GM21825 (cell line): Measurements from ENCODE around the gene SLC47A1.
"Not testable (repeated sequence)": the region's sequence is repeated elsewhere in the genome, so short reads cannot be mapped to it uniquely, and the experiment has no call there.

Experiments used
- ATAC-seq: cut with Tn5 transposase; IDR thresholded peaks from one replicate; pipeline ENCODE4 v1.9.1; 2021; ENCODE audit warnings: mild to moderate bottlenecking, moderate library complexity; ENCODE audit not compliant: unreplicated experiment

SLC47A1 gene

DNA sequence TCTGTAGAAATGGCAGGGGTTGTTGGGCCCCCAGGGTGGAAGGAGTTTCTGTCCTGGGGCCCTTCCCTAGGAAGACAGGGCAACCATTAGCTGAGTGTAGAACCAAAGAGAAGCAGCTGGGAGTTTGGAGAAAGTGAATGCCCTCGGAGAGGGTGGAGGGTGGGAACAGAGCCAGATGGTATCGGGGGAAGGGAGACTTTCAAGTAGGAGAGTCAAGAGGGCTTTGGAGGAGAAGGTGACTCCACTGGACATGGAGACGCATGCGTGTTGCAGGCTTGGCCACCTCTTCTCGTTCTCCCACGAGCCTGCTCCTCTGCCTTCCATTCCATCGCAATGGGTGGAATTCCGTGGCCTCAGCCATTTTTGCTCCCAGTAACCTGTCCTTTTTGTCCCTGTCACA is 19.4 kb downstream of the SLC47A1 start:
- no peak for ATAC-seq

- no peak for ATAC-seq
These were observed 20.7 kb downstream of the SLC47A1 start for GRCh38 chr17:19554393-19554792.

DNA sequence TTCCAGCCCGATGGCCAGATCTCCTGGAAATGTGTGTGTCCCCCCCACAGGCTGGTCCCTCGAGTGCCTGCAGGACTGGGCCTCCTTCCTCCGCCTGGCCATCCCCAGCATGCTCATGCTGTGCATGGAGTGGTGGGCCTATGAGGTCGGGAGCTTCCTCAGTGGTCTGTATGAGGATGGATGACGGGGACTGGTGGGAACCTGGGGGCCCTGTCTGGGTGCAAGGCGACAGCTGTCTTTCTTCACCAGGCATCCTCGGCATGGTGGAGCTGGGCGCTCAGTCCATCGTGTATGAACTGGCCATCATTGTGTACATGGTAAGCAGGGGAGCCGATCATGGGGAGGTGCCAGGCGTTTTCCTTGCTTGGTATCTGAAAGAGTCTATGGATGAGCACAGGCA is 22.1 kb downstream of the SLC47A1 start:
- ATAC-seq = no peak

DNA sequence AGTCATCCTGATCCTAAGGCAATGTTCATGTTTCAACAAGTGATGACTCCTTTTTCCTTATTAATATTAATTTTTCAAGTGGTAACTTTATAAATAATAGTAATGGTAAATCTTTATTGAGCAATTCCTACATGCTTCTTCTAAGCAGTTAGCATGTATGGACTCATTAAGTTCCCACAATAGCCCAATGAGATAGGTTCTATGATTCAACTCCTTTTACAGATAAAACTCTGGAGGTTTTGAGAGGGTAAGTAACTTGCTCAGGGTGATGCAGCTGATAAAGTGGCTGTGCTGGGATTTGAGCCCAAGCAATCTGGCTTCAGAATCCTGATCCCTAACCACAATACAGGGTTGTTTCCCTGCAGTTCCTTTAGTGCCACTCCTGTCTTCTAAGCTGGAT is 25.3 kb downstream of the SLC47A1 start:
- ATAC-seq = no peak

- ATAC-seq = no peak
These were observed 28.2 kb downstream of the SLC47A1 start for GRCh38 chr17:19561697-19562318.

DNA sequence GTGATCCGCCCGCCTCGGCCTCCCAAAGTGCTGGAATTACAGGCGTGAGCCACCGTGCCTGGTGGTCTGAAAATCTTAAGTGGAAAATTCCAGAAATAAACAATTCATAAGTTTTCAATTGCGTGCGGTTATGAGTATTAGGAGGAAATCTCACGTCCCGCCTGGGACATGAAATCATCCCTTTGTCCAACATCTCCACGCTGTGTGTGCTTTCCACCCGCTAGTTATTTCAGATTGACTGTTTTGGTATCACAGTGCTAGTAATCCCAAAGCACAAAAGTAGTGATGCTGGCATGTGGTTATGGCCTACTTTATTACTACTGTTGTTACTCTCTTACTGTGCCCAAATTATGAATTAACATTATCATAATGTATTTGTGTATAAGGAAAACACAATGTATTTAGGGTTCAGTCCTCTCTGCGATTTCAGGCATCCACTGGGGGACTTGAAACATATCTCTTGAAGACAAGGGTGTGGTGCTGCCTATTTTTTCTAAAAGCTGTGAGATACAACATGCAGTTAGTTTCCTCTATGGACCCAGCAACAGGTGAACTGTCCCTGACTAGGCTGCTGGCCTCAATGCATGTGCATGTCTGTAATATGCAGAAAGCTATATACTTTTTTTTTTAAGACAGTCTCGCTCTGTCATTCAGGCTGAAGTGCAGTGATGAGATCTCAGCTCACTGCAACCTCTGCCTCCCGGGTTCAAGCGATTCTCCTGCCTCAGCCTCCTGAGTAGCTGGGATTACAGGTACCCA is 32.3 kb downstream of the SLC47A1 start:
- ATAC-seq = no peak

GRCh38 chr17:19567216-19568015 is 33.8 kb downstream of the SLC47A1 start:
- no peak for ATAC-seq

DNA sequence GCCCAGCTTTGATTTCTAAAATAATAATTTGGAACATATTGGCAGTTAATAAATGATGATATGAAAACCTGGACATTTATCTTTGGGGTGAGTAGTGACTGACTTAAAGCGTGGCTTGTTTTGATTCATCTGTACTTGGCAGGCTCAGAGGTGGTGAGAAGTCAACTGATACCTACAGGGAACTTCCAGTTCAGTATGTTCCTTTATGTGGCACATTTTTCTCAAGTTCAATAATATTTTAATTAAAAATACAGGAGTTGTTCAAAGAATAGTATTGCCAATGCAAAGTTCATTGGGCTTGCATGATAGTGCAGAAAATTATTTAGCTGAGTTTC is 34.3 kb downstream of the SLC47A1 start:
- no peak for ATAC-seq

GRCh38 chr17:19569785-19570543 is 36.3 kb downstream of the SLC47A1 start:
- no peak for ATAC-seq

GRCh38 chr17:19570544-19571062 is 36.9 kb downstream of the SLC47A1 start:
- no peak for ATAC-seq

DNA sequence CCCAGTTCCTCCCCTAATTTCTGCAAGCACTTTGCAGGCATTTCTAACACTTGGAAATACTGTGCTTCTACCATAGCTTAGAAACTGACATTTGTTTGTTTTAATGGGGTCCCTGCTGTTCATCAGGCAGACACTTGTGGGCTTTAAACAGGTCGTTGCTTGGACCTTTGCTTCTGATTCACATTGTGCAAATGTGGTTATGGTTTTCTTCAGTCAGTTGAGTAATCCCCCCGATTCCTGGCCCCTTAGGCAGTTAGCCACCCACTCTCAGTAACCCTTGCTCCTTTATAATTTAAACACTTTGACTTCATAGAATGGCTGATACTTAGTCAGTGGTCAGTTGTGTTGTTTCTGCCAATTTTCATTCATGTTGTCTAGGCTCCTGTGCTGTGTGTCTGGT is 39.4 kb downstream of the SLC47A1 start:
- ATAC-seq = no peak

- ATAC-seq = no peak
These were observed 41.3 kb downstream of the SLC47A1 start for GRCh38 chr17:19574956-19575355.

DNA sequence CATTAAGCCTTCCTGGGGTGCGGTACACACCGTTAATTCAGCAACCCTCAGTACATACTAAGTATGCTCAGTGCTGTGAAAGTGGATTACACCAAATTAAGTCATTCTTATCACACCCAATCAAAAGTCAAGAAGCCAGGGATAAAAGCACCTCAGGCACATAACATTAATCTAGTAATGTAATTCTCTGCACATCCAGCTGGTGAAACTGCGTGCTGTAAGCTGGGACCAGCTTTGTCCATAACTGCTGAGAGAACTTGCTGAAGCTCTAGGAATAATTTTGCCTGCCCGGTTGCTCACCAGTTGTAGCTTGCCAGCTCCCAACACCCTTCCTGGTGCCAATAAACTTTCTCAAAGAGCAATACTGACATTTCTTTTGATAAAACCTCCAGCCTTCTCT is 44.9 kb downstream of the SLC47A1 start:
- ATAC-seq = no peak

GRCh38 chr17:19579192-19579761 is 45.6 kb downstream of the SLC47A1 start:
- no peak for ATAC-seq

DNA sequence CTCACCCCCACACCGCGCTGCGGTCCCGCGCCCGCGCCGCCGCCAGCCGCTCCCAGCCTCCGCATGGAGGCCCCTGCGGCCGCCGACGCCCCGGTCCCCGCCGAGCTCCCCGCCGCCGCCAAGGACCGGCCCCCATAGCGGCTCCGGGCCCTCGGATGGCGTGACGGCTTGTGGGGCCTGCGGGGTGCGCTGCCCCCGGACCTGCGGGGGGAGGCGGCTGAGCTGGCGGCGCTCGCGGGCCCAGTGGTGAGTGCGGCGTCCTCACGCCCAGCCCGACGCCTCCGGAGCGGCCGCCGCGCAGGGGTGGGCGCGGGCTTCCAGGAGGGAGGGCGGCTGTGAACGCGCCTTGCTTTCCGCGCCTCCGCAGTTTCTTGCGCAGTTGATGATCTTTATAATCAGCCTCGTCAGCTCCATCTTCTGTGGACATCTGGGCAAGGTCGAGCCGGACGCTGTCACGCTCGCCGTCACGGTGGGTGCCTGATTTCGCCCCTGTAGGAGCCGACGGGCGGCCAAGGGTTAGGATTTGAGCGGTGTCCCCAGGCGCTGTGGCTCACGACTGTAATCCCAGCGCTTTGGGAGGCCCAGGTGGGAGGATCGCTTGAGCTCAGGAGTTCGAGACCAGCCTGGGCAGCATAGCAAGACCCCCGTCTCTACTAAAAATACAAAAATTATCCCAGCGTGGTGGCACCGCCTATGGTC is 46.4 kb downstream of the SLC47A1 start:
- ATAC-seq = no peak

- not testable (repeated sequence) for ATAC-seq
These were observed 46.9 kb downstream of the SLC47A1 start for GRCh38 chr17:19580566-19580920.

- ATAC-seq = not testable (repeated sequence)
These were observed 48.5 kb downstream of the SLC47A1 start for GRCh38 chr17:19582152-19582551.

DNA sequence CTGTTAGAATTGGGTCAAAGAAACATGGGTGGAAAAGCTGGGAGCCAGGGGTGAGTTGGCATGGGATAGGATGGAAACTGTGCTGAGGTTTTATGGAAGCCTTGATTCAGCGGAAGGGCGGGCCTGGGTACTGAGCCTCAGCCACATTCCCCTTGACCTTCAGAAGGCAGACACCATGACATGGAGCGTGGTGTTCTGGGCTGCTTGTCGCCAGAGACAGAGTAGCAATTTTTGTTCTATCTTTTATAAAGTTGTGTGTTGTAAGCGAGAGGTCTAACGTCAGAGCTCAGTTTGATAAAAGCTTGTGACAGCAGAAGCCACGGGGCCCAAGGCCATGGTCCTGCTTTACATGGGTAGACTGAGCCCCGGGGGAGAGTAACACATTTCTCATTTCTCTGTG is 50.2 kb downstream of the SLC47A1 start:
- no peak for ATAC-seq

GRCh38 chr17:19590451-19590850 is 56.8 kb downstream of the SLC47A1 start:
- no peak for ATAC-seq

- no peak for ATAC-seq
These were observed 57.4 kb downstream of the SLC47A1 start for GRCh38 chr17:19590912-19591551.
